ENCODE data around the gene ZNF425.

ZNF425 gene

DNA sequence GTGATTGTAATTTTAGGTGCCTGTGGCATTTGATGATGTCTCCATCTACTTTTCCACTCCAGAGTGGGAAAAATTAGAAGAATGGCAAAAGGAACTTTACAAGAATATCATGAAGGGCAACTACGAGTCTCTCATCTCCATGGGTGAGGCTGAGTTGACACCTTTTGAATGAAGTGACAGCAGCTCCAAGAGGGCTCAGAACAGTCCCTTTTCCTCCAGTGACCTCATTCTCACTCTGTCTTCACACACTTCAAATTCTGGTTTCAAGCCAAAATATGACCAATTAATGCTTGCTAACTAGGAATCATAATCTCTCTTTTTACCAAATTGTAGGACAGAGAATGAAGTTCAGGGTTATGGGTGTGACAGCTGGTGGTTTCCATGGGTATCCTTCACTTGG, 40.0 kb upstream of the ZNF425 start:
- Histone ChIP-seq H3K4me3 (no peak overlapping the region), H3K36me3 (peaks cover 66 to 100% (median 68%) of the 10 kb centered on the region in 3 donors), H3K9me3 (no peaks in the 10 kb centered on the region), H3K4me1 (no peaks in the 10 kb centered on the region), H3K27ac (no peak overlapping the region), H3K27me3 (no peaks in the 10 kb centered on the region)
- intact Hi-C loops (cut with DNase I; ENCODE audit: low total_unique reads): no loop called here
- DNase-seq: no peak
- TF ChIP-seq, protein P1, sequence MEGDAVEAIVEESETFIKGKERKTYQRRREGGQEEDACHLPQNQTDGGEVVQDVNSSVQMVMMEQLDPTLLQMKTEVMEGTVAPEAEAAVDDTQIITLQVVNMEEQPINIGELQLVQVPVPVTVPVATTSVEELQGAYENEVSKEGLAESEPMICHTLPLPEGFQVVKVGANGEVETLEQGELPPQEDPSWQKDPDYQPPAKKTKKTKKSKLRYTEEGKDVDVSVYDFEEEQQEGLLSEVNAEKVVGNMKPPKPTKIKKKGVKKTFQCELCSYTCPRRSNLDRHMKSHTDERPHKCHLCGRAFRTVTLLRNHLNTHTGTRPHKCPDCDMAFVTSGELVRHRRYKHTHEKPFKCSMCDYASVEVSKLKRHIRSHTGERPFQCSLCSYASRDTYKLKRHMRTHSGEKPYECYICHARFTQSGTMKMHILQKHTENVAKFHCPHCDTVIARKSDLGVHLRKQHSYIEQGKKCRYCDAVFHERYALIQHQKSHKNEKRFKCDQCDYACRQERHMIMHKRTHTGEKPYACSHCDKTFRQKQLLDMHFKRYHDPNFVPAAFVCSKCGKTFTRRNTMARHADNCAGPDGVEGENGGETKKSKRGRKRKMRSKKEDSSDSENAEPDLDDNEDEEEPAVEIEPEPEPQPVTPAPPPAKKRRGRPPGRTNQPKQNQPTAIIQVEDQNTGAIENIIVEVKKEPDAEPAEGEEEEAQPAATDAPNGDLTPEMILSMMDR (IDR thresholded peaks at IDR 0.05): no peak

DNA sequence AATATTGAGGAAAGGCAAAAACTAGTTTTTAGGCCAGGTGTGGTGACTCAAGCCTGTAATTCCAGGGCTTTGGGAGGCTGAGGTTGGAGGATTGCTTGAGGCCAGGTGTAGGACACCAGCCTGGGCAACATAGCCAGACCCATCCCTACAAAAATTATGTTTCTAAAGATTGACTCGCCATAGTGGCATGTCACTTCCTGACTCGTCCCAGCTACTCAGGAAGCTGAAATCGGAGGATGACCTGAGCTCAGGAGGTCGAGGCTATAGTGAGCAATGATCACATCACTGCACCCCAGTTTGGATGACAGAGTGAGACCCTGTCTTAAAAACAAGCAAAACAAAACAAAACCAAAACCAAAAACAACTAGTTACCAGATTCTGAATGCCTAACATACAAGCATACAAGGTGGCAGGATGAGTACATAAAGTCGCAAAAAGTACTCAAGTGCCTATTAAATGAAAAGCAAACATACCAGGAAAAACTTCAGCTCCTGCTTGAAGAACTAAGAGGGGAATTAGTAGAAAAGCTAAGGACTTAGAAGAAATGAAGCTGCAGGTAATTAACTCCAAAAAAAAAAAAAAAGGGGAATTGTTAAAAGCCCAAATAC, 35.2 kb upstream of the ZNF425 start:
- DNase-seq: no peak
- H3K4me3 ChIP-seq: no peak overlapping the region
- intact Hi-C loops (cut with DNase I; ENCODE audit: low total_unique reads): no loop called here
- TF ChIP-seq, protein P1 (IDR thresholded peaks at IDR 0.05): no peak
- no peaks in the 10 kb centered on the region for H3K9me3 ChIP-seq
- H3K4me1 ChIP-seq: no peaks in the 10 kb centered on the region
- H3K36me3 ChIP-seq: peaks cover 27 to 80% (median 41%) of the 10 kb centered on the region in 3 donors
- no peaks in the 10 kb centered on the region for H3K27me3 ChIP-seq
- no peak overlapping the region for H3K27ac ChIP-seq

GRCh38 chr7:149156898-149157297, 30.8 kb upstream of the ZNF425 start:
- Histone ChIP-seq H3K27ac (no peak overlapping the region), H3K9me3 (no peaks in the 10 kb centered on the region), H3K27me3 (no peaks in the 10 kb centered on the region), H3K4me1 (peaks cover 0 to 3% (median 0%) of the 10 kb centered on the region in 4 donors), H3K36me3 (peaks cover 16 to 60% (median 38%) of the 10 kb centered on the region in 3 donors), H3K4me3 (no peak overlapping the region)
- DNase-seq: no peak
- intact Hi-C loops (cut with DNase I; ENCODE audit: low total_unique reads): no loop called here
- TF ChIP-seq, protein P1 (IDR thresholded peaks at IDR 0.05): no peak

- Histone ChIP-seq H3K27ac (no peak overlapping the region), H3K4me3 (no peak overlapping the region), H3K27me3 (no peaks in the 10 kb centered on the region), H3K4me1 (peaks cover 0 to 9% (median 4%) of the 10 kb centered on the region in 4 donors), H3K36me3 (peaks cover 16 to 36% (median 30%) of the 10 kb centered on the region in 3 donors), H3K9me3 (no peaks in the 10 kb centered on the region)
- TF ChIP-seq, protein P1 (IDR thresholded peaks at IDR 0.05): no peak
- intact Hi-C loops (cut with DNase I; ENCODE audit: low total_unique reads): no loop called here
- no peak for DNase-seq
These were observed 27.9 kb upstream of the ZNF425 start for GRCh38 chr7:149154056-149154455.

DNA sequence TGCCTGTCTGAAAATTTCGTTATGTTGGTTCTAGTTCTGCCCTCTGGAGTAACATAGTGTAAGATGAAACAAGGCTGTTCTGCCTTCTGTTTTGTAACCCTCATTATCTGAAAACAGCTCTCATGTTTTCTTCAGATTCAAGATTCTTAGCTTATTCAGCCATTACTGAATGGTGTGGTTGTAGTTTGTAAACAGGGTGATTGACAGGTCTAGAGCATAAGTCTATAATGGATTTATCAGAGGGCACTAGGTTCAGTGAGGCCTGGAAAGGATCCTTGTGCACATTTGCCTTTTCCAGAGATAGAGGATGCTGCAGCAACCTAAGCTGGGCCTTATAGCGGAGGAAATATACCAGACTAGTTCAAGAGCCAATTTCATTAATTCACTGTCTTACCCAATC, 27.2 kb upstream of the ZNF425 start:
- DNase-seq: no peak
- Histone ChIP-seq H3K27me3 (no peaks in the 10 kb centered on the region), H3K4me3 (no peak overlapping the region), H3K9me3 (no peaks in the 10 kb centered on the region), H3K27ac (no peak overlapping the region), H3K36me3 (peaks cover 16 to 35% (median 30%) of the 10 kb centered on the region in 3 donors), H3K4me1 (peaks cover 0 to 16% (median 9%) of the 10 kb centered on the region in 4 donors)
- TF ChIP-seq, protein P1 (IDR thresholded peaks at IDR 0.05): no peak
- intact Hi-C loops (cut with DNase I; ENCODE audit: low total_unique reads): no loop called here

All from tibial artery (tissue), 4 donors.